GM19238 (cell line): Measurements from ENCODE around the gene PPFIA1.
"Not testable (repeated sequence)": the region's sequence is repeated elsewhere in the genome, so short reads cannot be mapped to it uniquely, and the experiment has no call there.

Source experiments
- DNase-seq: peaks from one replicate; pipeline ENCODE4 v3.0.0; 2011; ENCODE audit warnings: low spot score; ENCODE audit not compliant: insufficient read length

Gene PPFIA1

DNA sequence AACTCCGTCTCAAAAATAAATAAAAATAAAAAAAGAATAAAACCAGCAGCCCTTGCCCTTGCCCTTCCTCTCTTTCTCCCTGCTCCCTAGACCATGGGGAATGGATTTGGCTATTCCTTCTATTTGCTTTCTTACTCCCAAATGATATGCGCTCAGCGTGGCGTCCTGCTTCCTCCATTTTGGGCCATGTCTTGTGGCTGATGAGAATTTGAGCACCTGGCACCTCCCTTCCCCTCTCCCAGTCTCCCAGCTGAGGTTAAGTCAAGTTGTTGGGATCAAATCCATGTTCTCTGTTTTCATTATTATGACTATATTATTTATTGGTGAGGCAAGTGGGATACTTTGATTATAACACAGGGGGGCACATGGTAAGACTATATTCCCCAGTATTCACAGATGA, 117.1 kb downstream of the PPFIA1 start:
- DNase-seq = no peak

DNA sequence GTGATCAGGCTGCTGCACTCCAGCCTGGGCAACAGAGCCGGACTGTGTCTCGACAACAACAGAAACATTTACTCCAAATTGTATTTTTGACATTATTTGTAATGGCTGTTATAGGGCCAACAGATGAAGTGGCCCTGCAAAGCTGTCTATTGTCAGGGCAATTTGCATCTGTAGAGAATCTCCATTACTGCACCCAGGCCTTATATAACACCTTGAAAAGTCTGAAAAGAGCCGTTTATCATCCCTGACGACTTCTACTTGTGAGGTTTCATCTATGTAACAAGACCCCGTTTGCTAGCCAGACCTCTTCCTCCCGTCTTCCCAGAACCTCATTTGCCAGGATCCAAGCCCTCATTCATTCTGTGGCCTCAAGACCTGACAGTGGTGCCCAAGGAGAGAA, 118.7 kb downstream of the PPFIA1 start:
- DNase-seq = no peak

GRCh38 chr11:70390882-70391281, 120.4 kb downstream of the PPFIA1 start:
- not testable (repeated sequence) for DNase-seq

GRCh38 chr11:70394211-70394950, 123.9 kb downstream of the PPFIA1 start:
- no peak for DNase-seq

GRCh38 chr11:70397336-70397982, 127.0 kb downstream of the PPFIA1 start:
- no peak for DNase-seq

GRCh38 chr11:70397983-70398833, 127.7 kb downstream of the PPFIA1 start, which contains the start of gene CTTN:
Gene CTTN (plus strand): TSS chr11:70398529. CDS start chr11:70407298, 8,769 bp downstream.
- DNase-seq = peak; percentile 62

- DNase-seq = peak; percentile 27
Observed at GRCh38 chr11:70398834-70399680, 128.6 kb downstream of the PPFIA1 start.

DNA sequence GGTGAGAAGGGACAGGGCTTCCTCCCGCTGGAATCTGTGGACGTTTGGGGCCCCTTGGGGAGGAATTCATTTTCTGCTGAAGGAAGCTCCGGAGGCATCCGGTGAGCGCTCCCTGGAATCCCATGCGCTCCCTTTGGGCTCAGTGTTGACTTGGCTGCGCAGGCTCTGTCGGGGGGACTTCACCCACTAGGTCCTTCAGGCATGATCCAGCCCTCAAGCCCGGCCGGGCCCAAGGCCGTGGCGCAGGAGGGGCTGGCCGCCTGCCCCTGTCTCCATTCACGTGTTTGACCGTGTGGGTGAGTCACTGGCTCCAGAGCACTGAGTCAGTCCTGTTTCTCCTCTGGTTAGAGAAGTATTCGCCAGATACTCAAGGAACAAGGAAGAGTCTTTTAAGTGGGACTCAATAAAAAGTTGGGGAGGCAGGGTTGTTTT, 129.2 kb downstream of the PPFIA1 start:
- no peak for DNase-seq

DNA sequence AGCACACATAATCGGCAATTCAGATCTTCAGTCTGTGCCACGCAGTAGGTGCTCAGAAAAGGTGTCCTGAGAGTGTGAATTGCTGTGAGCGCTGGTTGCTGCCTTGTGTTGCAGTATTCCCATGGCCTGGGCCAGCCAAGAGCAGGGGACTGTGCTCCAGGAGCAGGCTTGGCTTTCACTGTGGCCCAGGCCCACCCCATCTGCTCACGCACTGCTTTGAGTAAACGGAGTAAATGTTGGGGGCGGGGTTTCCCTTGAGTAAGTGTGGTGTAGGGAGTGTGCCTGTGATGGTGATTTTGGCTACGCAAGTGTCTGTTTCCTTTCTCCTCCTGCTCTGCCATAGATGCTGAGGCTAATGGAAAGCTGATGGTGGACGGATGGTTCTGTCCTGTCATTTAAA, 130.2 kb downstream of the PPFIA1 start:
- DNase-seq = no peak

- DNase-seq = no peak
Observed at GRCh38 chr11:70402016-70402415, 131.5 kb downstream of the PPFIA1 start.

- DNase-seq = no peak
Observed at GRCh38 chr11:70402685-70403084, 132.2 kb downstream of the PPFIA1 start.

DNA sequence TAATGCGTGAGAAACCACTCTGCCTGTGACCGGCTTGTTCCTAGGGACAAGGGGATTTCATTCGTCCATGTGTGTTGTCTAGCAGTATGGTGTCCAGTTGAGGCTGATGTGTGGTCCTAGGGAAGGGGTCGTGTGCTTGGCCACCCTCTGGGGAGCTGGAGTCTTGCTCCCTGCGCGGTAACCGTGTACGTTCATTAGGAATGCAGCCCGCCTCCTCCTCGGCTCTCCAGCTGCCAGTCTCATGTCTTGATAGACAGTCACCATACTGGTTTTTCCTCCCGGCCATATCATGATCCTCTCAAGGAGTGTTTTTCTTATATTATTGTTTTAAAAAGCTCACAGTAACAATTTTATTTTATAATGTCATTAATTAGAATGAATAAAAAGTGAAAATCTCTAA, 133.8 kb downstream of the PPFIA1 start:
- DNase-seq = no peak

DNA sequence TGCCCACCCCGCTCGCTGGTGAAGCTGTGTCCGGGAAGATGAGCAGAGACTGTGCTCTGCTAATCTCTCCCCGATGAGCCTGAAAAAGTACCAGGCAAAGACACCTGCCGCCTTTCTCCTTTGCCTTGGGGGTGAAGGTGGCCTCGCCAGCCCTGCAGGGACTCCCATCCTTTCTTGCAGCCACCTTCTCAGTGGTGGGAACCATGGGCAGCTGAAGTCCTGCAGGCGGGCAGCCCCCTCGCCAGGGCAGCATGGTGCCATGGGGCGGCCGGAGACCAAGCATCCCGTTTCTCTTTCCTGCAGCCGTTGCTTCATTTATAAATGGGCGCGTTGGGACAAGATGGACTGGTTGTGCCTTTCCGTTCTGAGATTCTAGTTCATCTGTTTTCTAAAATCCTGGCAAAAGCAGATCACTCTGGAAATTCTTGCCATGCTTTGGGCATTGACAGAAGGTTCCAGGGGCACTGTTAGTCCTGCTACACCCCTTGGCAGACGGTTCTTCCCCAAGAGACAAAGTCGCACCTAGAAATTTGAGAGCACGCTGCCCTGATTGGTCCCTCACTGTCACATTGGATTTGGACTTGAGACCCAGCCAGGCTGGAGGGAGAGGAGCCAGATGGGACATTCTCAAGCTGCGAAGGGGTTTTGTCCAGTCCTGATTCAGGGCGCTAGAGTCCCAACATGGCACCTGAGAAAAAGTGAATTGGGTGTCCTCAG, 135.3 kb downstream of the PPFIA1 start:
- no peak for DNase-seq

- DNase-seq = no peak
Observed at GRCh38 chr11:70407121-70407520, 136.6 kb downstream of the PPFIA1 start.

DNA sequence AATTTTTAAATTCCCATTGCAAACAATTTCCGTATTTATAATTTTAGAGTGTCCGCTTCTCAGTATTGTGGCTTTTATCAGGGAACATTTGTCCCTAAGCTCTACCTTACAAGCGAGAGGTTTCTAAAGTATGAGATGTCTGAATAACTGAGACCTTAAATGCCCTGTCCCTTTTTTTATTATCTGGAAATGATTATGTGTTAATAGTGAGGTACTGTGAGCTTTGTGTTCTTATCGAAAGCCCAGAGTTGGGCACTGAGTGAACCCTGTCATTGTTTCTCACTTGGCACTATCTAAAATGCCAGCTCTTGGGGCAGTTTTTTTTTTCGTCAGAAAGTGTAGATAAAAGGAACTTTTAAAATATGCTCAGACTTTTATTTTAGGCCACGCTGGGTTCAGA, 137.3 kb downstream of the PPFIA1 start:
- no peak for DNase-seq

DNA sequence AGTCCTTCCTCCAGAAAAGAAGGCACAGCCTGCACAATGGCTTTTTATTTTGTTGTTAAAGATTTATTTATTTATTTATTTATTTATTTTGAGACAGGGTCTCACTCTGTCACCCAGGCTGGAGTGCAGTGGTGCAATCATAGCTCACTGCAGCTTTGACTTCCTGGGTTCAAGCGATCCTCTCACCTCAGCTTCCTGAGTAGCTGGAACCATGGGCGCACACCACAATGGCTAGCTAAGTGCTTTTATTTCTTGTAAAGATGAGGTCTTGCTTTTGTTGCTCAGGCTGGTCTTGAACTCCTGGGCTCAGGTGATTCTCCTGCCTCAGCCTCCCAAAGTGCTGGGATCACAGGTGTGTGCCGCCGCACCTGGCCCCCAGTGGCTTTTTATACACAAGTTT, 137.8 kb downstream of the PPFIA1 start:
- DNase-seq = not testable (repeated sequence)

DNA sequence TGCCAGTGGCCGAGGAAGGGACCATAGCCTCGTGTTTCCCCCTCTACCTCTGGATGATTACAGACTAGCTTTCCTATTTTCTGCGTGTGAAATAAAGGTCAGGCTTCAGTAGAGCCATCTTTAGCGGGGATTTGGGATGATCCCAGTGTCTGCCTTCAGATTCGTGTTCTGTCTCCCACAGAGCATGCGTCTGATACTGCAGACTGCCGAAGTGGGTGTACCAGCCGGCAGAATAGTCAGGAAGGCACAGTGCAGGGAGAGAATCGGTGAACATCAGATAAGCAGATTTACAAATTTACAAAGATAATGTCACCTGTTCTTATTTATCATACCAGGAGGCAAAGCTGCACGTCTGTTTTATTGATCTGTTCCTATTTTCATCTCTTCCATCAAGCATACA, 138.9 kb downstream of the PPFIA1 start:
- DNase-seq = no peak

- no peak for DNase-seq
Observed at GRCh38 chr11:70409871-70410270, 139.4 kb downstream of the PPFIA1 start.

GRCh38 chr11:70410276-70411205, 140.1 kb downstream of the PPFIA1 start:
- no peak for DNase-seq
